Peyer's patch (tissue), 4 donors: ENCODE results near the gene PLSCR3. TPM values are rescaled to one million over a fixed set of nuclear protein-coding genes. Genes with fewer than 3 reads are reported as not detected.

ENCODE experiments used
- DNase-seq, 3 donors: peaks; one replicate each; pipeline ENCODE4 v3.0.0-alpha.2; 2017 to 2019
- H3K27ac ChIP-seq, 4 donors: fragments of 200-600 bp; sonication (generic); one replicate each; pipeline ENCODE4 v1.5.1; 2016 to 2019
- H3K27me3 ChIP-seq, 2 donors: fragments of 200-600 bp; sonication (generic); one replicate each; pipeline ENCODE4 v1.5.1; 2019
- H3K36me3 ChIP-seq, 3 donors: fragments of 200-600 bp; sonication (generic); one replicate each; pipeline ENCODE4 v1.5.1; 2016 to 2019
- H3K4me1 ChIP-seq, 4 donors: fragments of 200-600 bp; sonication (generic); one replicate each; pipeline ENCODE4 v1.5.1; 2016 to 2019
- H3K4me3 ChIP-seq, 4 donors: fragments of 200-600 bp; sonication (generic); 1 replicate in 3 of 4; 2 replicates in 1 of 4; pipeline ENCODE4 v1.5.1; 2016 to 2019; ENCODE audit warnings: mild to moderate bottlenecking in 1 of 4
- H3K9me3 ChIP-seq, 4 donors: fragments of 200-600 bp; sonication (generic); one replicate each; pipeline ENCODE4 v1.5.1; 2016 to 2019; ENCODE audit warnings: mild to moderate bottlenecking in 1 of 4
- POLR2A ChIP-seq, 2 donors: fragments of 450-650 bp; IDR thresholded peaks; one replicate each; pipeline ENCODE4 v1.5.1; 2017; ENCODE audit warnings: antibody characterized with exemption in 2 of 2, mild to moderate bottlenecking in 2 of 2, moderate library complexity in 2 of 2
- total RNA-seq, 4 donors: library from RNA; depleted of rRNA; stranded (reverse); fragments of >200 nt; gene quantifications; one replicate each; pipeline ENCODE4 v1.1.0, GENCODE V29; 2016
- TF ChIP-seq, protein P1 (sequence below), 6 experiments: fragments of 450-650 bp in 4 of 6; fragments of 200-600 bp in 2 of 6; sonication (generic) in 1 of 6; IDR thresholded peaks; one replicate each; pipeline ENCODE4 v1.5.1; 2017 to 2019; ENCODE audit warnings: antibody characterized with exemption in 6 of 6, mild to moderate bottlenecking in 3 of 6, moderate library complexity in 1 of 6

The PLSCR3 gene
- total RNA-seq, 4 donors from 2014 or later, result 10.7 to 38.8 (median 21.9) TPM

DNA sequence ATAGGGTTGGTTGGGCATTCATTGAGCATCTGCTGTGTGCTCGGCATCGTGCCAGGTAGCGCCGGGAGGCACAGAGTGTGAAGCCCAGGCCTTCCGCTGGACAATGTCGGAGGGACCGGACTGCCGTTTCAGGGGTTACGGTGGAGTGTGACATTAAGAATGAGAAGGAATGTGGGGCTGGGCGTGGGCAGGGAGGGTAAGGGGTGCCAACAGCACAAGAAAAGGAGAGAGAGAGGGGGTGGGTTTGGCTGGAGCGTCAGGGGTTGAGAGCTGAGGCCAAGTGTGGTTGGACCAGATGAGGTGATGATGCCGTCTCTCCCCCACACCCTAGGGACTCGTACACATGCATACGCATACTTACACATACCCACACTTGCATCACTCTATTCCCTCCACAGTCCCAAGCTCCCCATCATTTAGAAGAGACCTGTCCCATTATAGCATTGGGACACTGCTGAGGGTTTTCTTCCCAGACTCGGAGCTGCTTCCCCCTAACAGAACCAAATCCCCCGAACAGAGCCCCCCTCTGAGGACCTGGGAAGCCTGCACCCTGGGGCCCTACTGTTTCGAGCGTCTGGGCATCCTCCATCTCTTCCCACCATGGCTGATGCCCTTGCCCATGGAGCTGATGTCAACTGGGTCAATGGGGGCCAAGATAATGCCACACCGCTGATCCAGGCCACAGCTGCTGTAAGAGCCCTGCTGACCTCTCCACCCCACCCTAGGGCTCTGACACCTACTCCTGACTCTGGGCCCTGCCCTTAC lies 45.7 kb downstream of the PLSCR3 start:
- Histone ChIP-seq H3K9me3 (no peaks in the 10 kb centered on the region), H3K4me3 (no peak overlapping the region), H3K36me3 (no peaks in the 10 kb centered on the region), H3K4me1 (peaks cover 5 to 29% (median 24%) of the 10 kb centered on the region in 4 donors), H3K27ac (no peak overlapping the region), H3K27me3 (no peaks in the 10 kb centered on the region)
- TF ChIP-seq, protein P1, sequence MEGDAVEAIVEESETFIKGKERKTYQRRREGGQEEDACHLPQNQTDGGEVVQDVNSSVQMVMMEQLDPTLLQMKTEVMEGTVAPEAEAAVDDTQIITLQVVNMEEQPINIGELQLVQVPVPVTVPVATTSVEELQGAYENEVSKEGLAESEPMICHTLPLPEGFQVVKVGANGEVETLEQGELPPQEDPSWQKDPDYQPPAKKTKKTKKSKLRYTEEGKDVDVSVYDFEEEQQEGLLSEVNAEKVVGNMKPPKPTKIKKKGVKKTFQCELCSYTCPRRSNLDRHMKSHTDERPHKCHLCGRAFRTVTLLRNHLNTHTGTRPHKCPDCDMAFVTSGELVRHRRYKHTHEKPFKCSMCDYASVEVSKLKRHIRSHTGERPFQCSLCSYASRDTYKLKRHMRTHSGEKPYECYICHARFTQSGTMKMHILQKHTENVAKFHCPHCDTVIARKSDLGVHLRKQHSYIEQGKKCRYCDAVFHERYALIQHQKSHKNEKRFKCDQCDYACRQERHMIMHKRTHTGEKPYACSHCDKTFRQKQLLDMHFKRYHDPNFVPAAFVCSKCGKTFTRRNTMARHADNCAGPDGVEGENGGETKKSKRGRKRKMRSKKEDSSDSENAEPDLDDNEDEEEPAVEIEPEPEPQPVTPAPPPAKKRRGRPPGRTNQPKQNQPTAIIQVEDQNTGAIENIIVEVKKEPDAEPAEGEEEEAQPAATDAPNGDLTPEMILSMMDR (IDR thresholded peaks at IDR 0.05), result no peak
- TF ChIP-seq POLR2A (IDR thresholded peaks at IDR 0.05), result no peak
- DNase-seq, result no peak

DNA sequence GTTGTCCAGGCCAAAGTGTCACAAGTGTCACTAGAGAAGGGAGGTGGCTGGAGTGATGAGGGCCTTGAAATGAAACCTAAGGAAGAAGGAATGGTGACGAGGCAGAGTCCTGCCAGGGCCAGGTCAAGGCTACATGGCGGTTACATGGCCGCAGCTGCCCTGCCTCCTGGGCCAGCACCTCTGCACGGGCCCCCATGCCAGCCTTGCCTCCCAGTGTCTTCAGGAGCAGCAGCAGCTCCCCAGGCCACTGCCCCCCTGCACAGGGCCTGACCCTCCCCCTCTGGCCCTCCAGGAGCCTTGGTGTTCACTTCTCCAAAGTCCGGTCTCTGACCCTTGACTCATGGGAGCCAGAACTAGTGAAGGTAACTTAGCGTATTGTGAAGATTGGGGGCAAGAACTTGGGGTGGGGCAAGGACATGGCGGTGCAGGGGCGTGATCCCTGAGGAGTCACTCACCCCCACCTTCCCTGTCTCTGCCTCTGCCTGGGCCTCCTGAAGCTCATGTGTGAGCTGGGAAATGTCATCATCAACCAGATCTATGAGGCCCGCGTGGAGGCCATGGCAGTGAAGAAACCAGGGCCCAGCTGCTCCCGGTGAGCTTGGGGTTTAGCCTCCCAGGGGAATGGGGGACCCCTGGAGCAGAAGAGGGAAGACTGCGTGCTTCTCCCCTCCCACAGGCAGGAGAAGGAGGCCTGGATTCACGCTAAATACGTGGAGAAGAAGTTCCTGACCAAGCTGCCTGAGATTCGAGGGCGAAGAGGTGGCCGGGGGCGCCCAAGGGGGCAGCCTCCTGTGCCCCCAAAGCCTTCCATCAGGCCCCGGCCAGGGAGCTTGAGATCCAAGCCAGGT lies 46.5 kb downstream of the PLSCR3 start:
- H3K27ac ChIP-seq, result no peak overlapping the region
- DNase-seq, result no peak
- H3K4me3 ChIP-seq, result no peak overlapping the region
- no peaks in the 10 kb centered on the region for H3K36me3 ChIP-seq
- no peaks in the 10 kb centered on the region for H3K9me3 ChIP-seq
- no peaks in the 10 kb centered on the region for H3K27me3 ChIP-seq
- TF ChIP-seq POLR2A (IDR thresholded peaks at IDR 0.05), result no peak
- TF ChIP-seq, protein P1 (IDR thresholded peaks at IDR 0.05), result no peak
- peaks cover 5 to 22% (median 19%) of the 10 kb centered on the region in 4 donors for H3K4me1 ChIP-seq

DNA sequence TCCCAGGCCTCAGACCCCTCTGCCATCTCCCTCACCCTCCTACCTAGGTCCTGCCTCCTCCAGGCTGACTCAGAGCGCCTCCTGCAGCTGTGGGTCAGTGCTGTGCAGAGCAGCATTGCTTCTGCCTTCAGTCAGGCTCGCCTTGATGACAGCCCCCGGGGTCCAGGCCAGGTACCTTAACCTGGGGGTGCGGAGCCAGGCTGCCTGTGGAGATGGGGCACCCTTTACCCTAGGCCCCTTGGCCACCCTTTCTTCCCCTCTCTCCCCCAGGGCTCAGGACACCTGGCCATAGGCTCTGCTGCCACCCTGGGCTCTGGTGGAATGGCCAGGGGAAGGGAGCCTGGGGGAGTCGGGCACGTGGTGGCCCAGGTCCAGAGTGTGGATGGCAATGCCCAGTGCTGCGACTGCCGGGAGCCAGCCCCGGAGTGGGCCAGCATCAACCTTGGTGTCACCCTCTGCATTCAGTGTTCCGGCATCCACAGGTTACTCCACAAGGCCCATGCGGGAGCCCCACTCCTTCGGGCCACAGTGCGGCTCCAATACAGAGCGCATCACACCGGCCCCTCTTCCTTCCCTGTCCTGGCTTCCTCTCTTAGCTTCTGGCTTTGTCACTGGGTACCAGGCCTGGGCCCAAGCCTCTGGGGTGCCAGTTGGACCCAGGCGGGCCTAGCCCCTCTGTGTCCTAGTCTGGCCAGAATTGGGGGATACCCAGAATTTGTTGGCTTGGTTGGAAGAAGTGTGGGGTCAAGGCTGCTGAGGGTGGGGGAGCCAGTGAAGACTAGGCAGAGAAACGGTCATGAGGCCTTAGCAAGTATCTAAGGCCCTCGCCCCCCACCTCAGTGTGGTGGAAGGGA lies 47.3 kb downstream of the PLSCR3 start:
- no peaks in the 10 kb centered on the region for H3K9me3 ChIP-seq
- TF ChIP-seq POLR2A (IDR thresholded peaks at IDR 0.05), result no peak
- TF ChIP-seq, protein P1 (IDR thresholded peaks at IDR 0.05), result no peak
- no peak overlapping the region for H3K4me3 ChIP-seq
- DNase-seq, result no peak
- H3K27me3 ChIP-seq, result no peaks in the 10 kb centered on the region
- H3K36me3 ChIP-seq, result no peaks in the 10 kb centered on the region
- H3K4me1 ChIP-seq, result peaks cover 5 to 20% (median 15%) of the 10 kb centered on the region in 4 donors
- H3K27ac ChIP-seq, result no peak overlapping the region

DNA sequence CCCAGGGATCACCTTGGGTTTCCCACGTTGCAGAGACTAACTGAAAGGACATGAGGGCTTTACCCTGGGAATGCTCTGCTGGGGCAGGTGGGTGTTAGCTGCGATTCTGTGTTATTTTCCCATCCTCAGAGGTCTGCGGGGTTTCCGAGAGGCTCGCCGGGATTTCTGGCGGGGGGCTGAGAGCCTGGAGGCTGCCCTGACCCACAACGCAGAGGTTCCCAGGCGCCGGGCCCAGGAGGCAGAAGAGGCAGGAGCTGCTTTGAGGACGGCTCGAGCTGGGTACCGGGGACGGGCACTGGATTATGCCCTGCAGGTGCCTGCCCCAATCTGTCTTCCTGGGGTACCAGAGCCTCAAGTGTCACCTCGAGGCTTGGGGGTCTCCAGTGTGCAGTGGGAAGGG lies 51.1 kb downstream of the PLSCR3 start:
- no peaks in the 10 kb centered on the region for H3K9me3 ChIP-seq
- H3K36me3 ChIP-seq, result no peaks in the 10 kb centered on the region
- DNase-seq, result no peak
- TF ChIP-seq, protein P1 (IDR thresholded peaks at IDR 0.05), result no peak
- TF ChIP-seq POLR2A (IDR thresholded peaks at IDR 0.05), result no peak
- no peak overlapping the region for H3K4me3 ChIP-seq
- no peaks in the 10 kb centered on the region for H3K27me3 ChIP-seq
- no peak overlapping the region for H3K27ac ChIP-seq
- H3K4me1 ChIP-seq, result peaks cover 0 to 3% (median 0%) of the 10 kb centered on the region in 4 donors

DNA sequence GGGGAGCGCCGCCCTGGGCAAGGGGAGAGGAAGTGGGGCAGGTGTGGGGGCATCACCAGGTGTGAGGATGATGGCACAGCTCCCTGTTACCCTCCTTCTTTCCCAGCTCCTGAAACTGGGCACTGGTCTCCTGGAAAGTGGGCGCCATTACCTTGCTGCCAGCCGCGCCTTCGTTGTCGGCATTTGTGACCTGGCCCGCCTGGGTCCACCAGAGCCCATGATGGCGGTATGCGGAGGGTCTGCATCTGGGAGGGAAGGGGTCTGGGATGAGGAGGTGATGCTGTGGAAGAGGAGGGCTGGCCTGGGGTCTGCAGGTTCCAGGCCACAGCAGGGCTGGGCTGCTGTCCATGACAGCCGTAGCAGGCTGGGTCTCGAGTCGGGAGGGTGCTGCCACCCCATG lies 52.5 kb downstream of the PLSCR3 start:
- no peaks in the 10 kb centered on the region for H3K36me3 ChIP-seq
- peaks cover 0 to 5% (median 1%) of the 10 kb centered on the region in 4 donors for H3K4me1 ChIP-seq
- no peaks in the 10 kb centered on the region for H3K9me3 ChIP-seq
- H3K27ac ChIP-seq, result no peak overlapping the region
- DNase-seq, result no peak
- TF ChIP-seq, protein P1 (IDR thresholded peaks at IDR 0.05), result no peak
- TF ChIP-seq POLR2A (IDR thresholded peaks at IDR 0.05), result no peak
- no peaks in the 10 kb centered on the region for H3K27me3 ChIP-seq
- H3K4me3 ChIP-seq, result no peak overlapping the region
